Astrocyte (in vitro differentiated cells and primary cell): ENCODE measurements around the gene EXOSC5.

Experiments
- EZH2 ChIP-seq: IDR thresholded peaks from 2 replicates; pipeline ENCODE4 v1.6.1; 2012; ENCODE audit warnings: mild to moderate bottlenecking, low read length, inconsistent platforms; ENCODE audit not compliant: insufficient read depth
- TF ChIP-seq, protein P1 (sequence below): IDR thresholded peaks from 2 replicates; pipeline ENCODE4 v1.5.1; 2011; ENCODE audit warnings: low read depth, mild to moderate bottlenecking, inconsistent platforms, low read length, moderate library complexity; ENCODE audit not compliant: insufficient read depth

DNA sequence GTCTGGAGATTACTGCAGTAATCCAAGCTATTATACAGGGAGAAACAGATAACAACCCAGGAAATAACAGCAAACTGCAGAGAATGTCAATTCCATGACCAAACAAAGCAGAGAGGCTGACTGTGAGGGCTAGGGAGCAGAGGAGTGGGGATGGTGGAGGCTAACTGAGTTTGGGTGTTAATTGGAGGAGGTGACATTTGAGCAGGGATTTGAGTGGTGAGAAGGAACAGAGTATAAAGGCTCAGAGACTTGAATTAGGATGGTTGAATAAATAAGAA, 39.5 kb upstream of the EXOSC5 start:
- TF ChIP-seq, protein P1, sequence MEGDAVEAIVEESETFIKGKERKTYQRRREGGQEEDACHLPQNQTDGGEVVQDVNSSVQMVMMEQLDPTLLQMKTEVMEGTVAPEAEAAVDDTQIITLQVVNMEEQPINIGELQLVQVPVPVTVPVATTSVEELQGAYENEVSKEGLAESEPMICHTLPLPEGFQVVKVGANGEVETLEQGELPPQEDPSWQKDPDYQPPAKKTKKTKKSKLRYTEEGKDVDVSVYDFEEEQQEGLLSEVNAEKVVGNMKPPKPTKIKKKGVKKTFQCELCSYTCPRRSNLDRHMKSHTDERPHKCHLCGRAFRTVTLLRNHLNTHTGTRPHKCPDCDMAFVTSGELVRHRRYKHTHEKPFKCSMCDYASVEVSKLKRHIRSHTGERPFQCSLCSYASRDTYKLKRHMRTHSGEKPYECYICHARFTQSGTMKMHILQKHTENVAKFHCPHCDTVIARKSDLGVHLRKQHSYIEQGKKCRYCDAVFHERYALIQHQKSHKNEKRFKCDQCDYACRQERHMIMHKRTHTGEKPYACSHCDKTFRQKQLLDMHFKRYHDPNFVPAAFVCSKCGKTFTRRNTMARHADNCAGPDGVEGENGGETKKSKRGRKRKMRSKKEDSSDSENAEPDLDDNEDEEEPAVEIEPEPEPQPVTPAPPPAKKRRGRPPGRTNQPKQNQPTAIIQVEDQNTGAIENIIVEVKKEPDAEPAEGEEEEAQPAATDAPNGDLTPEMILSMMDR: no peak
- no peak for TF ChIP-seq EZH2
